Measurements from ENCODE around the gene ACSBG1.
"Not testable (repeated sequence)": the region's sequence is repeated elsewhere in the genome, so short reads cannot be mapped to it uniquely, and the experiment has no call there.

ACSBG1 gene

DNA sequence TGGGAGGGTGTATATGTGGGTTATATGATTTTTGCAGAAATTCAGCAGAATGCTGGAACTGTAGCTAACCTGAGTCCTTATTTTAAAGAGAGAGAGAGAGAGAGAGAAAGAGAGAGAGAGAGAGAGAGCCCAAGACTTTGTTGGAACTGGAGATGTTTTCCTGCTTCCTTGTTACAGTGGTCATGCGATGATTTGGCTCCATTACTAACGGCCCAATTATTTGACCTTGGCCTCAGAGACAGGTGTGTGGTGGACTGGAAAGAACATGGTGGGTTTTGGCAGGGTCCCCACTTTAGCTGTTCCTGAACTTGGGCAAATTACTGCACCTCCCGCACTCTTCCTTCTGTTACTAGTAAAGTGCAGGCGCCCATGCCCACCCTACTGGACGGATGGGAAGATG lies 14.8 kb upstream of the ACSBG1 start:
- DNase-seq = no peak

GRCh38 chr15:78247911-78248310 lies 13.5 kb upstream of the ACSBG1 start:
- DNase-seq = no peak

- not testable (repeated sequence) for DNase-seq
Observed at GRCh38 chr15:78245976-78246620, 11.7 kb upstream of the ACSBG1 start.

GRCh38 chr15:78245392-78245791 lies 11.0 kb upstream of the ACSBG1 start:
- DNase-seq = not testable (repeated sequence)

GRCh38 chr15:78244893-78245292 lies 10.5 kb upstream of the ACSBG1 start:
- no peak for DNase-seq

DNA sequence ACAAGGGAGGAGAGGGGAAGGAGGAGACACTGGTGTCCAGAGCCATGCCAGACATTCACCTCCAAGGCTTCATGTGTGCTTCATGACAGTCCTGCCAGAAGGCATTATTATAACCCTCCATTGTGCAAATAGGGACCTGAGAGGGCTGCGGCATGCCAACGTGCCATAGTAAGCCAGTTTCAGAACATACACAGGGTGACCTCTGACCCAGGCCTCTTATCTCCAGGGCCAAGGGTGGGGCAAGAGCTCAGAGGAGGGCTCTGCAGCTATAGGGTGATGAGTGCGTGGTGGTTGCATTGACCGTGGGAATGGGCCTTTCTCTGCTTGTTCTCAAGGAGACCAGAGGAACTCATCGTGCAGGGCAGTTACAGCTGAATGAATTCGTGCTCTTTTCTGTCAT lies 9.7 kb upstream of the ACSBG1 start:
- no peak for DNase-seq

GRCh38 chr15:78243491-78243941 lies 9.2 kb upstream of the ACSBG1 start:
- DNase-seq = no peak

- no peak for DNase-seq
Observed at GRCh38 chr15:78243058-78243457, 8.7 kb upstream of the ACSBG1 start.

- no peak for DNase-seq
Observed at GRCh38 chr15:78242128-78242527, 7.8 kb upstream of the ACSBG1 start.

GRCh38 chr15:78241017-78241416 lies 6.7 kb upstream of the ACSBG1 start:
- peak; percentile 85 to 86 for DNase-seq

DNA sequence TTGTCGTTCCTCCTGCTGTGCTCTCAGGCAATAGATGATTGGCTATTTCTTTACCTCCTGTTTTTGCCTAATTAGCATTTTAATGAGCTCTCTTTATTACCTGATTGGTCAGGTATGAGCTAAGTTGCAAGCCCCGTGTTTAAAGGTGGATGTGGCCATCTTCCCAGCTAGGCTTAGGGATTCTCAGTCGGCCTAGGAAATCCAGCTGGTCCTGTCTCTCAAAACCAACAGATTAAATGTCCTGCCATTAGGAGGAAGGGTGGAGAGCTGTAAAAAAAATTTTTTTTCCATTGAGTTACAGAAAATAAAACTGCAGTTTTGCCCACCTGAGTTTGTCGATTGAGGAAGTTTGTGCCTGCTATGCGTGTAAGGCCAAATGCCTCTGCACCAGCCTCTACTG lies 5.4 kb upstream of the ACSBG1 start:
- no peak for DNase-seq

DNA sequence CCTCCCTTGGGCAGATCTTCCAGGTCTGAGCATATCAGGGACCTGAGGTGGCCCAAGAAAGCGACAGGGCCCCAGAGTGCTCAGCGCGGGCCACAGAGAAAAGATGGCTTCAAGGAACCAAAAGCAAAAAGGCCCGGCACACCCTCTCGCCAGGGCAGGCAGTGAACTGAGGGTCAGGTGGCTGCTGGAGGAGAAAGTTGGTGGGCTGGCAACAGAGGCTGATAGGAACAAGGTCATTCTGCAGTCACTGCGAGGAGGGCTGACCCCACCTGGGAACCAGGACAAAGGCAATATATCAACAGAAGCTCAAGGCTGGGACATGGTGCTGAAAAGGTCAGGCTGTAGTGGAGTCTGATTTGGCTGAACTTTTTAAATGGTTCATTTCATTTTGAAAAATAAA lies 2.8 kb upstream of the ACSBG1 start:
- DNase-seq = no peak

DNA sequence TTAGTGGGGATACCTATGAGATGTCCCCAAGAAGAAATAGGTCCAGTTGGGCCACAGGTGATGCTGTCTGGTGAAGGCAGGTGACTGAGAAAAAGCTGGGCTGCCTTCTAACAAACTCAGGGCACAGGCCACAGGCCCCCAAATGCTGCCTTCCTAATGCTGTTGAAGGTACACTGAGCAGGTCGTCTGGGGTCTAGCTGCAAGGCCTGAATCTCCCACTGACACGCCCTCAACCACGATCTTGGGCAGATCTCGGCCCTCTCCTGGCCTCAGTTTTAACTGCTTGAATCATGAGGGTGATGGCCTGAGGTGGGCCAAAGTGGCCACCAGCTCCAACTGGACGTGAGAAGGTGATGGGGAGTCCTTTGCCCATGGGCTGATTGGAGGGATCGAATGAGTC lies 2.1 kb upstream of the ACSBG1 start:
- DNase-seq = no peak

DNA sequence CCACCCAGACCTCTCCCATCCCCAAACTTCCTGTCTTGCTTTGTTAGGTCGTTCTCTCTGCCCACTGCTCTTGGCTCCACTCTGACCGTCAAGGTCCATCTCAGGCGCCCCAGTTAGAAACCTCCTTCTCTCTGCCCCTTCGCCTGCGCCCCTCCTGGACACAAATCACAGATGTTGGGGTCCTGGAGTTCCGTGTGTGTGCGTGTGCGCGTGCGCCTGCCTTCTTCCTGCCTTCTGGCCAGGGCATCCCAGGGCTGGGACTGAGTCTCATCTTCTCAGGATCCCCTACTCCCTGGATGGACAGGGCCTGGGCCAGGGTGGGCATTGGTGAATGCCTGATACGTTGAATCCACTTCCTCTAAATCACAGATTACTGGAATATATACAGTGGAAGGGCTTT lies 869 bp downstream of the ACSBG1 start:
- no peak for DNase-seq

DNA sequence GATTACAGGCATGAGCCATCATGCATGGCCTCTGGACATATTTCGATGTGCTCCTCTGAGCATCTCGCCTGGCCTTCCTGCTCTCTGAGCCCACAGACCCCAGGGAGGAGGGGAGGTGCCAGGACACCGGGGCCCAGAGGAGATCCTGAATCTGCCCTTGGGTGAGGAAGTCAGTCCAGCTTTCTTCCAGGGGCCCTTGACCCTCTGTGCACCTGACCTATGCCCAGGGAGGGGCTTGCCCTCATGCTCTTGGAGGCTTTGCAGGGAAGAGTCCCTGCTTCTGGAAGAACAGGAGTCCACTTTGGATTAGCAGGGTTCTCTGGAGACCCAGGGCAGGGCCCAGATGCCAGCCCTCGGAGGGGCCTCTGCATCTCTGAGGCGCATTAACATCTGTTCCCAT lies 1.4 kb downstream of the ACSBG1 start:
- no peak for DNase-seq

- no peak for DNase-seq
Observed at GRCh38 chr15:78229431-78230406, 4.6 kb downstream of the ACSBG1 start.

DNA sequence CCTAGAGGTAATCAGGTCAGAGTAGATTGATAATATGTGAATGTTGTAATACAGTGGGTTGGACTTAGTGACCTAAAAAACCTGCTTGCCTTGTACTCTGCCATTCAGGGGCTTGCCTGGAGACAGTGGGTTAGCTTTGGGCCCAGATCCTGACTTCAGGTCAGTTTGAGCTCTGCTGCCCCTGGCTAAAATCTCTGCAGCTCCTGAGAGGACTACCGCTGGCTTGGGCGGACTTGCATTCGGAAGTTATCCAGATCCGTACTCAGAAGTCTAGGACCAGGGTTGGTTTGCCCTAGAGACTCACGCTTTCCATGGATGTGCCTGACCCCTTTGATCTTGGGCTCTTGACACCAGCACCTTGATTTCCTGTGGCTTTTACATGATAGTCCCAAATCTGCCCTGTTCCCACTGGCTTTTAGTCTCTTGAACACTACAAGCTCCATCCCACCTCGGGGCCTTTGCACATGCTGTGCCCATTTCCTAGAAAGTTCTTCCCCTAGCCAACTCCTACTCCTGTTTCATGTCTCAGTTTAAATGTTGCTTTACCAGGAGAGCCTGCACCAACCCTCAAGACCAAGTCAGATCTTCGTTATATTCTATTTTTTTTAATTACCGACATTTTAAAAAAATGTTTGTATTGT lies 5.9 kb downstream of the ACSBG1 start:
- no peak for DNase-seq

DNA sequence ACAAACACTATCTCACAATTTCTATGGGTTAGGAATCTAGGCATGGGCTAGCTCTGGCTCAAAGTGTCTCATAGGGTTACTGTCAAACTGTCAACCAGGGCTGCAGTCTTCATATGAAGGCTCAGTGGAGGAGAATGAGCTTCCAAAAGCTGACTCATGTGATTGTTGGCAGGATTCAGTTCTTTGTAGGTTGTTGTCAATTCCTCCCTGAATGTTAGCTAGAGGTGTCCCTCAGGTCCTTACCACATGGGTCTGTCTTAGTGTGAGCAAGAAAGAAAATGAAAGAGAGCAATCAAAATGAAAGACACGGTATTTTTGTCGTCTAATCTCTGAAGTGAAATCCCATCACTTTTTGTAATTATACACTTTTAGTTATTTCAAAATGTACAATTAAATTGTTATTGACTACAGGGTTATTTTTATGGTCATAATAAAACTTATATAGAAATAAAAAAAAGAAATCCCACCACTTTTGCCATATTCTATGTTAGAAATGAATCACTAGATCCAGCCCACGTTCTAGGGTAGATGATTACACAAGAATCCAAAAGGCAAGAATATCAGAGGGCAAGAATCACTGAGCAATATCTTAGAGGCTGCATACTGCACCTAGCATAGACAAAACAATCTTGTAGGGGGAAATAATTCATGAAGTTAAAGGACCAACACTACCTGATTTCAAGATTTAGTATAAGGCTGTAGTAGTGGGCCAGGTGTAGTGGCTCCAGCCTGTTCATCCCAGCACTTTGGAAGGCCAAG lies 8.4 kb downstream of the ACSBG1 start:
- no peak for DNase-seq

- no peak for DNase-seq
Observed at GRCh38 chr15:78224023-78224411, 10.3 kb downstream of the ACSBG1 start.

GRCh38 chr15:78223396-78224022 lies 10.9 kb downstream of the ACSBG1 start:
- no peak for DNase-seq

DNA sequence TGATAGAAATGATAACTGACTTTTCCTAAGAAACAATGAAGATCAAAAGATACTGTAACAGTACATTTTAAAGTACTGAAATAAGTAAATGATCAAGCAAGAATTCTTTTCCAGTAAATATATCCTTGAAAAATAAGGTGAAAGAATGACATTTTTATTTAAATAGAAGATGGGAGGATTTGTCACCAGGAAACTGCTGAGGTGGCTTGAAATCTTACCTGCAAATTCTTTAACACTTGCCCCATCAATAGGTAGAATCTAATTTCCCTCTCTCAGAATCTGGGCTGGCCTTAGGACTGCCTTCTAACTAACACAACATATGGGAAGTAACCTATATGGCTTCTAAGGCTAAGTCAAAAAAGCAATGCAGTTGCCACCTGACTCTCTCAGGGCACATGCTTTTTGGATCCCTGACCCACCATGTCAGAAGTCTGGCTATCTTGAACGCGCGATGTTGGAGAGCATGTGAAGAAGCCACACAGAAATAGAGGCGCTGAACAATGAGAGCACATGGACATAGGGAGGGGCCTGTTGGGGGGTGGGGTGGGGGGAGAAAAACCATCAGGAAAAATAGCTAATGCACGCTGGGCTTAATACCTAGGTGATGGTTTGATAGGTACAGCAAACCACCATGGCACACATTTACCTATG lies 11.5 kb downstream of the ACSBG1 start:
- DNase-seq = no peak

DNA sequence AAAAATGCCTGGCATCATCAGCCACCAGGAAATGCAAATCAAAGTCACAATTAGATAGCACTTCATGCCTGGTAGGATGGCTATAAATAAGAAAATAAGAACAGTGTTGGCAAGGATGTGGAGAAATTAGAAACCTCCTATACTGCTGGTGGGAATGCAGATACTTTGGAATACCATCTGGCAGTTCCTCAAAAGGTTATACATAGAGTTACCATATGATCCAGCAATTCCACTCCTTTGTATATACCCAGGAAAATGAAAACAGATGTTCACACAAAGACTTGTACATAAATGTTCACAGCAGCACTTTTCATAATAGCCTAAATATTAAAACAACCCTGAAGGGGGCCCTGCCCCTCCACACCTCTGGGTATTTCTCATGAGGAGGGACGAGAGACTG lies 13.7 kb downstream of the ACSBG1 start:
- DNase-seq = no peak
